ENCODE results near the gene INS.

DNA sequence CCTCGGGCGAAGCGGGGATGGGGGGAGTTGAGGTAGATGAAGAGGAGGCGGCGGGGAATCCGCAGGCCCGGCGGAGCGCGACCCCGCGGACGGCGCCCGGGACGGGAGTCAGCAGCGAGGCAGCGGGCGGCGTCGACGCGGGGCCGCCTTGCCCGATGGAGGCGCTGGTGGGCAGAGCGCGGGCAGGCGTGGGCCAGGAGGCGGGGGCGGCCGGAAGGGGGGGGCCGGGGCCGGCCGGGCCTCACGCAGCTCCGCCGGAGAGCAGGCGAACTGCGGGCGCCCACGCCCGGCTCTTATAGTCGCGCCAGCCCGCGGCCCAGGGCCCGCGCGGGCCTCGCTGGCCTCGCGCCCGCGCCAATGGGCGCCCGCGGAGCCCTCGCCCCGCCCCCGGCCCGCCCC, 21.9 kb downstream of the INS start, which contains the start of gene IGF2:
- TF ChIP-seq, protein P1, sequence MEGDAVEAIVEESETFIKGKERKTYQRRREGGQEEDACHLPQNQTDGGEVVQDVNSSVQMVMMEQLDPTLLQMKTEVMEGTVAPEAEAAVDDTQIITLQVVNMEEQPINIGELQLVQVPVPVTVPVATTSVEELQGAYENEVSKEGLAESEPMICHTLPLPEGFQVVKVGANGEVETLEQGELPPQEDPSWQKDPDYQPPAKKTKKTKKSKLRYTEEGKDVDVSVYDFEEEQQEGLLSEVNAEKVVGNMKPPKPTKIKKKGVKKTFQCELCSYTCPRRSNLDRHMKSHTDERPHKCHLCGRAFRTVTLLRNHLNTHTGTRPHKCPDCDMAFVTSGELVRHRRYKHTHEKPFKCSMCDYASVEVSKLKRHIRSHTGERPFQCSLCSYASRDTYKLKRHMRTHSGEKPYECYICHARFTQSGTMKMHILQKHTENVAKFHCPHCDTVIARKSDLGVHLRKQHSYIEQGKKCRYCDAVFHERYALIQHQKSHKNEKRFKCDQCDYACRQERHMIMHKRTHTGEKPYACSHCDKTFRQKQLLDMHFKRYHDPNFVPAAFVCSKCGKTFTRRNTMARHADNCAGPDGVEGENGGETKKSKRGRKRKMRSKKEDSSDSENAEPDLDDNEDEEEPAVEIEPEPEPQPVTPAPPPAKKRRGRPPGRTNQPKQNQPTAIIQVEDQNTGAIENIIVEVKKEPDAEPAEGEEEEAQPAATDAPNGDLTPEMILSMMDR (IDR thresholded peaks at IDR 0.05) = no peak
- no peak for TF ChIP-seq POLR2A (IDR thresholded peaks at IDR 0.05)

All from Peyer's patch (tissue), 4 donors.